Measurements from ENCODE around the gene AAR2. TPM values are rescaled to one million over a fixed set of nuclear protein-coding genes. Genes with fewer than 3 reads are reported as not detected.

AAR2 gene
- total RNA-seq, 1 experiment from 2014 or later, result 36.9 TPM

GRCh38 chr20:36262440-36262839, 26.2 kb downstream of the AAR2 start:
- H3K79me1 ChIP-seq (ENCODE audit: insufficient read depth, low read depth, low read length, poor library complexity, severe bottlenecking), result no peaks in the 10 kb centered on the region
- no peak overlapping the region for H2BK5ac ChIP-seq (ENCODE audit: insufficient read length, low read length)
- no peak overlapping the region for H3K18ac ChIP-seq (ENCODE audit: insufficient read length, low read depth, low read length)
- Mint-ChIP-seq H3K36me3 (ENCODE audit: insufficient read depth in 1 of 3, low read depth in 3 of 3) (no peaks in the 10 kb centered on the region), H3K4me3 (no peak overlapping the region), H3K4me1 (peaks cover 16 to 23% of the 10 kb centered on the region in 2 experiments), H3K9me3 (no peaks in the 10 kb centered on the region), H3K27ac (no peak overlapping the region), H3K27me3 (ENCODE audit: low read depth) (no peaks in the 10 kb centered on the region; the same call in 1 of the 2 replicates)
- WGBS (ENCODE audit: extremely low coverage, insufficient read length, low lambda C conversion rate), result no CpG with 5 or more reads among the region's 12 CpGs
- H3K4ac ChIP-seq (ENCODE audit: low read depth, low read length), result no peak overlapping the region
- no peak overlapping the region for H4K5ac ChIP-seq (ENCODE audit: insufficient read length, low read depth, low read length)
- H4K8ac ChIP-seq (replicated peaks; ENCODE audit: insufficient read length, low read depth, low read length), result no peak overlapping the region
- no peak overlapping the region for H3K27ac ChIP-seq (ENCODE audit: insufficient read length, low read depth, low read length)
- no peak overlapping the region for H4K91ac ChIP-seq (ENCODE audit: insufficient read length, low read depth, low read length)
- H3K56ac ChIP-seq (ENCODE audit: insufficient read length, low read depth, low read length), result no peak overlapping the region
- H2BK20ac ChIP-seq (ENCODE audit: low read depth, low read length, poor library complexity, severe bottlenecking), result no peak overlapping the region
- no peak overlapping the region for H2BK12ac ChIP-seq (ENCODE audit: insufficient read length, low read depth, low read length)
- H3K4me1 ChIP-seq (ENCODE audit: insufficient read depth, low read length), result peaks cover 5% of the 10 kb centered on the region; the same call in 1 of the 2 replicates
- no peak overlapping the region for H3K9ac ChIP-seq (ENCODE audit: extremely low read depth, insufficient read length, low read length)
- H3K9me3 ChIP-seq (ENCODE audit: control insufficient read depth, low read depth, low read length), result no peaks in the 10 kb centered on the region
- DNase-seq, result no peak
- TF ChIP-seq CTCF (conservative IDR thresholded peaks at IDR 0.05), result no peak
- no peak overlapping the region for H3K4me2 ChIP-seq (ENCODE audit: insufficient read depth, insufficient read length, low read length)
- H2BK120ac ChIP-seq (ENCODE audit: low read depth, low read length, poor library complexity, severe bottlenecking), result no peak overlapping the region
- H2AFZ ChIP-seq (ENCODE audit: low read length), result no peak overlapping the region
- no peaks in the 10 kb centered on the region for H3K27me3 ChIP-seq (ENCODE audit: insufficient read depth, low read length)
- H3T11ph ChIP-seq (ENCODE audit: low read length), result no peak overlapping the region
- H3K23me2 ChIP-seq (ENCODE audit: insufficient read length, low read depth, low read length, poor library complexity, severe bottlenecking), result no peaks in the 10 kb centered on the region
- no peak overlapping the region for H3K23ac ChIP-seq (ENCODE audit: insufficient read length, low read depth, low read length)
- no peaks in the 10 kb centered on the region for H3K79me2 ChIP-seq (ENCODE audit: insufficient read depth, low read length)
- H2AK5ac ChIP-seq (ENCODE audit: insufficient read length, low read length), result no peak overlapping the region
- H4K20me1 ChIP-seq (ENCODE audit: control insufficient read depth, insufficient read depth, insufficient read length), result no peaks in the 10 kb centered on the region
- H3K14ac ChIP-seq (ENCODE audit: insufficient read depth, low read length), result peak overlapping the region; percentile 44; the same call in 1 of the 2 replicates
- no peak overlapping the region for H2BK15ac ChIP-seq (ENCODE audit: low read depth, low read length)

All from H9 (cell line).